ENCODE measurements around the gene TNP2. TPM values are rescaled to one million over a fixed set of nuclear protein-coding genes. Genes with fewer than 3 reads are reported as not detected.

Gene TNP2
- total RNA-seq, result not detected in 2 replicates

- TF ChIP-seq, protein P1, sequence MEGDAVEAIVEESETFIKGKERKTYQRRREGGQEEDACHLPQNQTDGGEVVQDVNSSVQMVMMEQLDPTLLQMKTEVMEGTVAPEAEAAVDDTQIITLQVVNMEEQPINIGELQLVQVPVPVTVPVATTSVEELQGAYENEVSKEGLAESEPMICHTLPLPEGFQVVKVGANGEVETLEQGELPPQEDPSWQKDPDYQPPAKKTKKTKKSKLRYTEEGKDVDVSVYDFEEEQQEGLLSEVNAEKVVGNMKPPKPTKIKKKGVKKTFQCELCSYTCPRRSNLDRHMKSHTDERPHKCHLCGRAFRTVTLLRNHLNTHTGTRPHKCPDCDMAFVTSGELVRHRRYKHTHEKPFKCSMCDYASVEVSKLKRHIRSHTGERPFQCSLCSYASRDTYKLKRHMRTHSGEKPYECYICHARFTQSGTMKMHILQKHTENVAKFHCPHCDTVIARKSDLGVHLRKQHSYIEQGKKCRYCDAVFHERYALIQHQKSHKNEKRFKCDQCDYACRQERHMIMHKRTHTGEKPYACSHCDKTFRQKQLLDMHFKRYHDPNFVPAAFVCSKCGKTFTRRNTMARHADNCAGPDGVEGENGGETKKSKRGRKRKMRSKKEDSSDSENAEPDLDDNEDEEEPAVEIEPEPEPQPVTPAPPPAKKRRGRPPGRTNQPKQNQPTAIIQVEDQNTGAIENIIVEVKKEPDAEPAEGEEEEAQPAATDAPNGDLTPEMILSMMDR (conservative IDR thresholded peaks at IDR 0.05; ENCODE audit: low read depth, low read length), result no peak
- H3K4me3 ChIP-seq (ENCODE audit: low read depth, low read length), result no peak within 1 kb of the TSS
Observed at GRCh38 chr16:11268921-11269375, at the start of gene TNP2. TNP2 (minus strand) TSS chr16:11269325; CDS start chr16:11269262, 63 bp downstream.

DNA sequence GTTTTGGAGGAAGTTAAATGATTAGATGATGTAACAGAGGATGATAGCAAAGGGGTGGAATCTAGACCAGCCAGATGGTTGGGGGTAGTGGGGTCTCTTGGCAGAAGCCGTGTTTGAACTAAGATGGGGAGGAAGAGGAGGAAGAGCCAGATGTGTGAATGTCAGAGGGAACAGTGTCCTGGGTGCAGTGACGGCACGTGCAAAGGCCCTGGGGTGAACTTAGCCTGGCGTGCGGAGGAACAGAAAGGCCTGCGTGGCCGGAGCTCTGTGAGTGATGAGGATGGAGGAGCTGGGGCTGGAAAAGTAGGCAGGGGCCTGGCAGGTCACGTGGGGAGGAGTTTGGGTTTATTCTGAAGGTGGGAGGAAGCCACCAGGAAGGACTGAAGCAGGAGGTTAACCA, 49.7 kb upstream of the TNP2 start:
- DNase-seq (ENCODE audit: low read depth), result no peak
- TF ChIP-seq, protein P1 (conservative IDR thresholded peaks at IDR 0.05; ENCODE audit: low read depth, low read length), result no peak

More at GRCh38 chr16:11268921-11269375, at the start of gene TNP2:
- no peak for DNase-seq (ENCODE audit: low read depth)

DNA sequence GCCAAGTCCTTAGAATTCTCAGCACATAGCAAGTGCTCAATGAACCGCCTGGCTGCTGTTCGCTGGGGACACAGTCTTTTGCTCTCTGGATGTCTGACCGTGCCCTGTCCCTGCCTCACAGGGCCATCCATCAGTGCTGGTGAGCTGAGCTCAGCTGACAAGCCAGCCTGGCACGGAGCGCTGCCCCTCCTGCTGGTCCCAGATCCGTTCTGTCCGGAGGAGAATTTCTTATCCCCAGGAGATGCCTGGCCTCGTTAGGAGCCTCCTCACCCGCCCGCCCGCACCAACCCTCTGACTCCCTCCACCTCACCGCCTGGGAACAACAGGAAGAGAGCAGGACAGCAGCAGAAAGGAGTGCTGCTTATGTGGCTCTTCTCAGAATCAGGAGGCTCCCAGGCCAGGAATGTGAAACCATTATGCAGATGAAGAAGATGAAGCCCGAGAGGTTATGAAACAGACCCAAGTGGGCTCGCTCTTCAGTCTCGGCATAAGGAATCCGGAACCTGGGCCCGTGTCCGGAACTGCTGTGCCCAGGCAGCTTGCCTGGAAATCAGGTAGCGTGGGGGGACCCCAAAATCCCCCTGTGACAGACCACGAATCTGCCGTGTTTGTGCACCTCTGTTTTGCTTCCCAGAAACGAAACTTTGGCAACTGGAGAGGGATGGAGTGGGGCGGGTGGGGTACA, 47.3 kb upstream of the TNP2 start:
- DNase-seq (ENCODE audit: low read depth), result no peak
- no peak overlapping the region for H3K4me3 ChIP-seq (ENCODE audit: low read depth, low read length)
- TF ChIP-seq, protein P1 (conservative IDR thresholded peaks at IDR 0.05; ENCODE audit: low read depth, low read length), result no peak

More for the DNA sequence above, 49.7 kb upstream of the TNP2 start:
- H3K4me3 ChIP-seq (ENCODE audit: low read depth, low read length), result no peak overlapping the region

GRCh38 chr16:11315510-11315909, 46.4 kb upstream of the TNP2 start:
- H3K4me3 ChIP-seq (ENCODE audit: low read depth, low read length), result no peak overlapping the region
- no peak for DNase-seq (ENCODE audit: low read depth)
- TF ChIP-seq, protein P1 (conservative IDR thresholded peaks at IDR 0.05; ENCODE audit: low read depth, low read length), result peak; percentile 40

- TF ChIP-seq, protein P1 (conservative IDR thresholded peaks at IDR 0.05; ENCODE audit: low read depth, low read length), result no peak
- no peak overlapping the region for H3K4me3 ChIP-seq (ENCODE audit: low read depth, low read length)
- DNase-seq (ENCODE audit: low read depth), result no peak
Observed at GRCh38 chr16:11314309-11314894, 45.3 kb upstream of the TNP2 start.

DNA sequence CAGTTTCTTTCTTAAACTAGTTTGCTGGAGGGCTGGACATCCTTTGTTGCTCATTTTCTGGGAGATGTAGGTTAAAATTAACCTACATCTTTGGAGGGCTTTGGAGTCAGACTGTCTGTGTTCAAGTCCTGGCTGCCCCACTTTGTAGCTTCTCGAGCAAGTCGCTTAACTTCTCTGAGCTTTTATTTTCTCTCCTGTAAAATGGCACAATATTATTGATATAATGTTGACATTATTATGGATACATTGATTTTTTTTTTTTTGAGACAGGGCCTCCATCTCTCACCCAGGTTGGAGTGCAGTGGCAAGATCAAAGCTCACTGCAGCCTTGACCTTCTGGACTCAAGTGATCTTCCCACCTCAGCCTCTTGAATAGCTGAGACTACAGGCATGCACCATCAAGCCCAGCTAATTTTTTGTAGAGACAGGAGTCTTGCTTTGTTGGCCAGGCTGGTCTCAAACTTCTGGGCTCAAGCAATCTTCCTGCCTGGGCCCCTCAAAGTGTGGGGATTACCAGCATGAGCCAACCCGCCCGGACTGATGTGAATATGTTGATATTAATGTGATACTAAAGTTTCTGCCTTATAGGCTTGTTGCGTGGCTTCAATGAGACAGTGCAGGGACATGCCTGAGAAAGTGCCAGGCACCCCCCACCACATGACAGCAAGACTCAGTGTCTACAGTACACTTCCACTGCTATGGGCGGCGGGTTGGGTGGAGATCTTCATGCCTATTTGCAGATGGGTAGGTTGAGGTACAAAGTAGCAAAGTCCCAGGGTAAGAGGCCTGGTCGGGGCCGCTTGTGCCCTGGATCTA, 44.6 kb upstream of the TNP2 start:
- no peak overlapping the region for H3K4me3 ChIP-seq (ENCODE audit: low read depth, low read length)
- TF ChIP-seq, protein P1 (conservative IDR thresholded peaks at IDR 0.05; ENCODE audit: low read depth, low read length), result no peak
- no peak for DNase-seq (ENCODE audit: low read depth)

Data from epithelial cell of proximal tubule (primary cell).